22Rv1 (cell line): Measurements from ENCODE around the gene MRO.

Experiments used
- ZFX ChIP-seq: fragments of 450-650 bp; IDR thresholded peaks from 2 replicates; pipeline ENCODE4 v1.6.1; 2017; ENCODE audit warnings: antibody characterized with exemption, borderline replicate concordance
- TF ChIP-seq, protein P1 (sequence below): fragments of 450-650 bp; IDR thresholded peaks from 2 replicates; pipeline ENCODE4 v1.5.1; 2017; ENCODE audit warnings: mild to moderate bottlenecking

DNA sequence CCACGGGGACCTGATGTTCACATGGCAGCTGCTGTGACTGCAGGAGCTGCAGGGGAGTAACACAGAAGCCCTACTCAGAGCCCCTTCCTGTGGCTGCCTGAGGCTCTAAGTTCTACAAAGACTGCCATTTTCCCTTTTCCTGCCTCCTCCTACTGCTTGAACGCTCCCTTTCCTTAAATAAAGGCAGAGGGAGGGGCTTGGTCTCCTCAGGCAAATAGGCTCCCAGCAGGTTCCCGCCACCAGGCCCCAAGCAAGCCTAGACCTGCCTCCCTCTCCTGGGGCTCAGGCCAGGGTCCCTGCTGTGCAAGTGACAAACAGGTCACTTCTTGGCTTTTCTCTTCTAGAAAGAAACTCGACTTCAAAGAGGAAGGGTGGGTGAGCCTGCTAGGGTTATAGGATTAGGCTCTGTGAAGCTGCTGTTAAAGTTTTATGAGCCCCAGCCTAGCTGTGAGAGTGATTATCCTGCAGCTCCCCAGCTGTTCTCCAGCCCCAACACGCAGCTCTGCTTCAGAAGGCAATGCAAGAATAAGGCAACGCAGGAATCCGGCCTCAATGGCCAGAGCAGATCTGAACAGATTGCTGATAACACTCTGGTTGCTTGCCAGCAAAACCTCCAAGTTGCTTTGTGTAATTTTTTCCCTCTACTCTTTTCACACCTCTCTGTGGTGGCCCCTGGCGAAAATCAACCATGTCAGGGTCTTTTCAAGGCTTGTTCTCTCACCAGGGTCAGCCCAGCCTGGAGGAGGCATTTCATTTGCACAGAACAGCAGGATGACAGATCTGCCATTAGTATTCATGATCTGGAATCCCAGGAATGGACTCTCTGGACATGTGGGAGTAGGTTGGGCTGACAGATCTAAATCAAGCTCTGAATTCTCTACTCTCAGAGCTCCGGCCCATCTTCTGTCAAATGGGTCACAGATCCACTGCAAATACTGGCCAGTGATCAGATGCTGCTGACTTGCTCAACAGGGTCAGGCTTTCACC is 71.3 kb downstream of the MRO start:
- TF ChIP-seq, protein P1, sequence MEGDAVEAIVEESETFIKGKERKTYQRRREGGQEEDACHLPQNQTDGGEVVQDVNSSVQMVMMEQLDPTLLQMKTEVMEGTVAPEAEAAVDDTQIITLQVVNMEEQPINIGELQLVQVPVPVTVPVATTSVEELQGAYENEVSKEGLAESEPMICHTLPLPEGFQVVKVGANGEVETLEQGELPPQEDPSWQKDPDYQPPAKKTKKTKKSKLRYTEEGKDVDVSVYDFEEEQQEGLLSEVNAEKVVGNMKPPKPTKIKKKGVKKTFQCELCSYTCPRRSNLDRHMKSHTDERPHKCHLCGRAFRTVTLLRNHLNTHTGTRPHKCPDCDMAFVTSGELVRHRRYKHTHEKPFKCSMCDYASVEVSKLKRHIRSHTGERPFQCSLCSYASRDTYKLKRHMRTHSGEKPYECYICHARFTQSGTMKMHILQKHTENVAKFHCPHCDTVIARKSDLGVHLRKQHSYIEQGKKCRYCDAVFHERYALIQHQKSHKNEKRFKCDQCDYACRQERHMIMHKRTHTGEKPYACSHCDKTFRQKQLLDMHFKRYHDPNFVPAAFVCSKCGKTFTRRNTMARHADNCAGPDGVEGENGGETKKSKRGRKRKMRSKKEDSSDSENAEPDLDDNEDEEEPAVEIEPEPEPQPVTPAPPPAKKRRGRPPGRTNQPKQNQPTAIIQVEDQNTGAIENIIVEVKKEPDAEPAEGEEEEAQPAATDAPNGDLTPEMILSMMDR, result no peak
- TF ChIP-seq ZFX, result no peak
